ENCODE data around the gene KRT72.

KRT72 gene

DNA sequence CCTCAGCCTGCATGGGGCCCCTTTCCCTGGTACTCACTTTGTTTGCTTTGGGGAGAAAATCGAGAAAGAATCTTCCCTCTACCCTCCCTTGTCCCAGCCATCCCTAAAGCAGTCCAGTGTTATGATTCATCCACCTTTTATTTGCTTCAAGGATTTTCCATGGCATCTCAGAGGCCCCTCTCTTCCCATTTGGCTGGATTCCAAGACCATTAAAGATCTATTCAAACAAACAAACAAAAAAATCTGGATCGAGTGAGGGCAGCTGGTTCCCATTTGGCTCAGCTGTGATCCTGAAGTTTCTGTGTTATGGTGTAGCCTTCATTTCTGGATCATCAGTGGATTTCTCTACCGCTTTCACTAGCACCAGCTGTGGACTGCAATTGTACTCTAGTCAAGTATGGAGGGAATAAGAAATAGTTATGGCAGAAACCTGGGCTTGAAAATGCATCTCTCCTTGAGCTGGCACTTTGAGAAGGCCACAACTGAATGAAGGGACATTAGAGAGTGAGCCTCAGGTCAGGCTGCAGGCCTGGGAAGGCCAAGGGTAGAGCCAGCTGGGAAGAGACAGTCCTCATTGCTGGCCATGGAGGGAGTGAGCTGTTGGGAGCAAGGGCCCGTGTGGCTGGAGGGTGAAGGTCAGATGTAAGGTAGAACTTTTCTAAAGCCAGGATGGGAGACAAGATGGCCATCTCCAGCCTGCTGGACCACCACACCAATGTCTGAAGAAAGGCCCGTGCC is 62.0 kb downstream of the KRT72 start:
- peak; percentile 37 for DNase-seq

DNA sequence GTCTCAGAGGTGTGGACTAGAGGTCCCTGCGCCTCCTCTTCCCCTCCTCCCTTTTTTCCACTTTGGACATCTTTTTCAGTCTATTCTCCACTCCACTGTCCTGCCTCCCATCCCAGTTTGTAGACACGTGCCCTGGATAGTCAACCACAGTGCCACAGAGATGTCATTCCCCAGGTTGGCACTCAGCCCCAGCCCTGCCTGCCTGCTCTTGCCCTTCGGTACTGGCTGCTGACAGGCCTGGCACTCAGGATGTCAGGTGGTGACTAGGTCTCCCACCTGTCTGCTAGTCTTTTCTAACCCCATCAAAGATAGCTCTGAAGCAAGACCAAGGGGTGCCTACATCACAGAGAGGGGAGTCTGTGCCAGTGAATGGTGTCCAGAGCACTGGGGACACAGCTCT is 64.2 kb downstream of the KRT72 start:
- no peak for DNase-seq

All from NCI-H1694 (cell line).